ENCODE results near the gene FEZ2.

FEZ2 gene

DNA sequence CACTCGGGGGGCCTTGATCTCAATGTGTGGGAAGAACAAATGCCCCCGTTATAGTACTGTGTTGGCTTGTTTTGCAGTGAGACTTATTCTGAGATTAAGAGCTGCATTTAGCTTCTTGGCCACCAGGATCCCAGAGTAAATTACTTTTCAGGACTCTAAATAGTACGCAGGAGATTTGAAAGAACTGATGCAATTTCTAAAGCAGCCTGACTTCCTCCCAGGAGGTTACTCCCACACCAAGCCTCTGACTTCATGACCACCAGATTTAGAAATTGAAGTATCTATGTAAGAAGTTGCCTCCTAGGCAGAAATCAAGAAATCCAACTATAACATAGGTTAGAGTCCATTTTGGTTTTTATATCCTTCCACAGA, 67.0 kb downstream of the FEZ2 start:
- TF ChIP-seq NFIC (IDR thresholded peaks at IDR 0.05) (no peak), EGR1 (IDR thresholded peaks at IDR 0.05) (no peak), TEAD4 (IDR thresholded peaks at IDR 0.05) (no peak), TCF12 (IDR thresholded peaks at IDR 0.05; ENCODE audit: low read depth) (no peak), YY1 (IDR thresholded peaks at IDR 0.05; ENCODE audit: low read depth) (no peak), RAD21 (IDR thresholded peaks at IDR 0.05; ENCODE audit: low read depth) (no peak), CEBPB (IDR thresholded peaks at IDR 0.05) (no peak), ZBTB7A (IDR thresholded peaks at IDR 0.05; ENCODE audit: low read depth) (no peak), TAF1 (IDR thresholded peaks at IDR 0.05; ENCODE audit: low read depth) (no peak), CREB1 (IDR thresholded peaks at IDR 0.05; ENCODE audit: low read depth) (no peak), FOXM1 (IDR thresholded peaks at IDR 0.05; ENCODE audit: borderline replicate concordance, low read depth) (no peak)
- TF ChIP-seq, protein P1, sequence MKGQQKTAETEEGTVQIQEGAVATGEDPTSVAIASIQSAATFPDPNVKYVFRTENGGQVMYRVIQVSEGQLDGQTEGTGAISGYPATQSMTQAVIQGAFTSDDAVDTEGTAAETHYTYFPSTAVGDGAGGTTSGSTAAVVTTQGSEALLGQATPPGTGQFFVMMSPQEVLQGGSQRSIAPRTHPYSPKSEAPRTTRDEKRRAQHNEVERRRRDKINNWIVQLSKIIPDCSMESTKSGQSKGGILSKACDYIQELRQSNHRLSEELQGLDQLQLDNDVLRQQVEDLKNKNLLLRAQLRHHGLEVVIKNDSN (IDR thresholded peaks at IDR 0.05) = no peak
- TF ChIP-seq, protein P2, sequence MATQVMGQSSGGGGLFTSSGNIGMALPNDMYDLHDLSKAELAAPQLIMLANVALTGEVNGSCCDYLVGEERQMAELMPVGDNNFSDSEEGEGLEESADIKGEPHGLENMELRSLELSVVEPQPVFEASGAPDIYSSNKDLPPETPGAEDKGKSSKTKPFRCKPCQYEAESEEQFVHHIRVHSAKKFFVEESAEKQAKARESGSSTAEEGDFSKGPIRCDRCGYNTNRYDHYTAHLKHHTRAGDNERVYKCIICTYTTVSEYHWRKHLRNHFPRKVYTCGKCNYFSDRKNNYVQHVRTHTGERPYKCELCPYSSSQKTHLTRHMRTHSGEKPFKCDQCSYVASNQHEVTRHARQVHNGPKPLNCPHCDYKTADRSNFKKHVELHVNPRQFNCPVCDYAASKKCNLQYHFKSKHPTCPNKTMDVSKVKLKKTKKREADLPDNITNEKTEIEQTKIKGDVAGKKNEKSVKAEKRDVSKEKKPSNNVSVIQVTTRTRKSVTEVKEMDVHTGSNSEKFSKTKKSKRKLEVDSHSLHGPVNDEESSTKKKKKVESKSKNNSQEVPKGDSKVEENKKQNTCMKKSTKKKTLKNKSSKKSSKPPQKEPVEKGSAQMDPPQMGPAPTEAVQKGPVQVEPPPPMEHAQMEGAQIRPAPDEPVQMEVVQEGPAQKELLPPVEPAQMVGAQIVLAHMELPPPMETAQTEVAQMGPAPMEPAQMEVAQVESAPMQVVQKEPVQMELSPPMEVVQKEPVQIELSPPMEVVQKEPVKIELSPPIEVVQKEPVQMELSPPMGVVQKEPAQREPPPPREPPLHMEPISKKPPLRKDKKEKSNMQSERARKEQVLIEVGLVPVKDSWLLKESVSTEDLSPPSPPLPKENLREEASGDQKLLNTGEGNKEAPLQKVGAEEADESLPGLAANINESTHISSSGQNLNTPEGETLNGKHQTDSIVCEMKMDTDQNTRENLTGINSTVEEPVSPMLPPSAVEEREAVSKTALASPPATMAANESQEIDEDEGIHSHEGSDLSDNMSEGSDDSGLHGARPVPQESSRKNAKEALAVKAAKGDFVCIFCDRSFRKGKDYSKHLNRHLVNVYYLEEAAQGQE (IDR thresholded peaks at IDR 0.05; ENCODE audit: low read depth) = no peak
- TF ChIP-seq, protein P3, sequence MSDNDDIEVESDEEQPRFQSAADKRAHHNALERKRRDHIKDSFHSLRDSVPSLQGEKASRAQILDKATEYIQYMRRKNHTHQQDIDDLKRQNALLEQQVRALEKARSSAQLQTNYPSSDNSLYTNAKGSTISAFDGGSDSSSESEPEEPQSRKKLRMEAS (IDR thresholded peaks at IDR 0.05) = no peak

DNA sequence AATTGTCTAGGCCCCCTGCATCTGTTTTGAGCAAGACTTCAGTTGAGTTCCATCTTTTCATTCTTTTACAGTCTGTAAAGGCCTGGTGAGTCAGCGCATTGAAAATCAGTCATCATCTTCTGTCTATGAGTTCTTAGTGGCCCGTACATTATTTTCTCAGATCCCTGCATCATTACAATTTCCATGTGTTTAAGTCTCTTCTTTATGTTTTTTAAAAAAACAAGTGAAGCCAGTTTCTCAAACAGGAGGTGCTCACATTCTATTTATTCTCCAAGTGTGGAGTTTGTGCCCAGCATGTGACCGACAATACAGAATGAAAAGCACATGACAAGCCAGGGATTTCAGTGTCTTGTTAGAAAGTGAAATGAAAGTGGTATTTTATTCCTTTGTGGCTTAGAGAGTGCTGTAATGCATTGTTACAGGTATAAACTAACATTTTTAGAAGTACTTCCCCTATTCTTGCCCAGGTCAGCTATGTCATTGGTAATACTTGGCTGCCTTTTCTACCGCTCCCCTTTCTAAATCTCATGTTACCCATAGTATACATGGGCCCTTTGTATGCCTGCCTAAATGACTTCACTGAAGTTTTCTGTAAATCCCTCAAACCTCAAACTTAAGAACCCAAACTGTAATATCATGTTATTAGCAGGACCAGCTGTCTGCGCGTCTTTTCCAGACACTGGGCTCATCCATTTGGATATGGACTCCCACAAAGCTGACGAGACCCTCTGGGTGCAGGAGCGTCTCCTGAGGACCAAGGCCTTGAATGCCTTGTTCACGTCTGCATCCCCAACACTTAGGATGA, 67.6 kb downstream of the FEZ2 start:
- no peak for TF ChIP-seq EP300 (IDR thresholded peaks at IDR 0.05; ENCODE audit: borderline replicate concordance)
- no peak for TF ChIP-seq EGR1 (IDR thresholded peaks at IDR 0.05)

DNA sequence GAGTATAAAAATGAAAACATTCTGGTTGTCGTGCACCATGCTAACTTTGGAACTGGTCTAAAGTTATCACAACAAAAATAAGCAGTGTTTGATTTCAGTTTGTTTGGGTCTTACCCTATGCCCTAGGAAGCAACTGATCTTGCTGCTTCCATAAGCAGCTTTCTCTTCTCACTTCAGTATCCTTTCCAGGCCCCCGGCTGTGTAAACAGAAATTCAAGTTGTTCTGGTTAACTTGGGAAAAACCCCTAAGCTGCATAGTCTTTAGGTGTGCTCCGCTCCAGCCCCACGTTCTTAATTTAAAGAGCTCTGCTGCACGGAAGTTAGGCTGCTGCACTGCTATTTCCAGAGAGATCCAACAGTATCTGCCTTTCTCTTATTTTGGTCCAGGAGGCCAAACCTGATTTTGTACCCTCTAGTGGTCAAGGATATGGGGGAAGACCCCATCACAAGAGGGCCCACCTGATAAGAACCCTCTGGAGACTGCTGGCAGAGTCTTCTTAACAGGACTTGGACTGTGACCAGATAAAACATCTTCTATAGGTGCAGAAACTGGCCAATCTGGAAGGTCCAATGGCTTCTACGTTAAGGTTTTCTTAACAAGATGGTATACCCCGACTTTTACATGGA, 69.1 kb downstream of the FEZ2 start:
- TF ChIP-seq NFIC (IDR thresholded peaks at IDR 0.05) (no peak), YY1 (IDR thresholded peaks at IDR 0.05; ENCODE audit: low read depth) (no peak), EGR1 (IDR thresholded peaks at IDR 0.05) (no peak), TAF1 (IDR thresholded peaks at IDR 0.05; ENCODE audit: low read depth) (no peak), FOXM1 (IDR thresholded peaks at IDR 0.05; ENCODE audit: borderline replicate concordance, low read depth) (no peak), TEAD4 (IDR thresholded peaks at IDR 0.05) (no peak)
- TF ChIP-seq, protein P3 (IDR thresholded peaks at IDR 0.05) = no peak
- TF ChIP-seq, protein P2 (IDR thresholded peaks at IDR 0.05; ENCODE audit: low read depth) = no peak

DNA sequence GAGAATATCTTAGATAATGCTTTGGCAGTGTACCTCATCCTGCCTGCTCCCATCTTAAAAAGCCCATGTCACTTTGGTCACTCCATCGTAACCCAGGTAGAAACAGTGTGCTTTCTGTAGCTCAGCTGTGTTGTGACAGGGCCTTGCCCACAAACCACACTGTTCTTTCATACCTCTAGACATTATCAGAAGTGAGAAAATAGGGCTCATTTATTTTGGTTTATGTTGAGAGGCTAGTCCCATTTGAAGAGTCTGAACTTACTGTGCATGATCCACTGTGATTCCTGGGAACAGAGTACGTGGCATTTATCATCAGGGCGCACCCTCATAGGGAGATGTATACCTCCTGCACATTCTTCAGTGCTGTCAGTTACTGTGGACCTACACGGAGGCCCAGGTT, 69.7 kb downstream of the FEZ2 start:
- TF ChIP-seq, protein P1 (IDR thresholded peaks at IDR 0.05) = no peak
- TF ChIP-seq CEBPB (IDR thresholded peaks at IDR 0.05) (no peak), EP300 (IDR thresholded peaks at IDR 0.05; ENCODE audit: borderline replicate concordance) (no peak), TAF1 (IDR thresholded peaks at IDR 0.05; ENCODE audit: low read depth) (no peak), TCF12 (IDR thresholded peaks at IDR 0.05; ENCODE audit: low read depth) (no peak), EGR1 (IDR thresholded peaks at IDR 0.05) (no peak), CREB1 (IDR thresholded peaks at IDR 0.05; ENCODE audit: low read depth) (no peak), YY1 (IDR thresholded peaks at IDR 0.05; ENCODE audit: low read depth) (no peak), TEAD4 (IDR thresholded peaks at IDR 0.05) (no peak), NFIC (IDR thresholded peaks at IDR 0.05) (no peak), ZBTB7A (IDR thresholded peaks at IDR 0.05; ENCODE audit: low read depth) (no peak), FOXM1 (IDR thresholded peaks at IDR 0.05; ENCODE audit: borderline replicate concordance, low read depth) (no peak), RAD21 (IDR thresholded peaks at IDR 0.05; ENCODE audit: low read depth) (no peak)
- TF ChIP-seq, protein P3 (IDR thresholded peaks at IDR 0.05) = no peak
- TF ChIP-seq, protein P2 (IDR thresholded peaks at IDR 0.05; ENCODE audit: low read depth) = no peak
